NCI-H1092 treated with DMSO at 0.1 percent for 48 hours (cell line): ENCODE data around the gene CHSY1.
"Not testable (repeated sequence)": the region's sequence is repeated elsewhere in the genome, so short reads cannot be mapped to it uniquely, and the experiment has no call there.

Source experiments
- DNase-seq: peaks from one replicate; lab custom pipeline; 2025; lab: John Stamatoyannopoulos, UW

CHSY1 gene

GRCh38 chr15:101244889-101245668 lies 6.8 kb downstream of the CHSY1 start:
- no peak for DNase-seq

DNA sequence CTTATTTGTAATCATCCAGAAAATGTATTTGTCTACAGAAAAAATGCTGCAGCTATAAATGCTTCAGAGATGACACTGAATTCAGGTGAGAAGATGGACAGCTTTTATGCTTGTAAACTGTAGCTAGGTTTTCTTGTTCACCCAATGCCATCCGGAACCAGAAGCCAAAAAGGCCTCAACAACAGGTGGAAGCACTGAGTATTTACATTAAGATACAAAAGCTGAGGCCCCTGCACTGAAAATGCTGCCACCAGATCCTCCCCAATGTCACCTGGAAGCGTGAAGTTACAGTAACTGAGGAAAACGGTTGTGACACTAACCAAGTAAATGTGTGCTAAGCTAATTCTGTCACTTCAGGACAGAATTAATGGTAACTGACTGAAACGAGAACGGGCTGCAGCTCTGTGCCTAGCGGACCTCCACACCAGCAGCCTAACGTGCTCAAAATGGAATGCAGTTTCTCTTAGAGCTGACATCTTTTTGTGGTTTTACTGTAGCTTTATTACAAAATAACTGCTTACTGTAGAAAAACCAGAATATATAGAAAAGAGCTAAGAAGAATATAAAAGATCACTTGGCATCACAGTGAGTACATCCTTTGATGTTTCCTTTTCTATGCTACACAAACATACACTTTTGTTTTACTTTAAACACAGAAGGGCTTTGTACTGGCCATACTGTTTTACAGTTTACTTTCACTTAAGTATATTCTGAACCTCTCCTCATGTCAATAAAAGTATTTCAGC lies 7.6 kb downstream of the CHSY1 start:
- DNase-seq = no peak

DNA sequence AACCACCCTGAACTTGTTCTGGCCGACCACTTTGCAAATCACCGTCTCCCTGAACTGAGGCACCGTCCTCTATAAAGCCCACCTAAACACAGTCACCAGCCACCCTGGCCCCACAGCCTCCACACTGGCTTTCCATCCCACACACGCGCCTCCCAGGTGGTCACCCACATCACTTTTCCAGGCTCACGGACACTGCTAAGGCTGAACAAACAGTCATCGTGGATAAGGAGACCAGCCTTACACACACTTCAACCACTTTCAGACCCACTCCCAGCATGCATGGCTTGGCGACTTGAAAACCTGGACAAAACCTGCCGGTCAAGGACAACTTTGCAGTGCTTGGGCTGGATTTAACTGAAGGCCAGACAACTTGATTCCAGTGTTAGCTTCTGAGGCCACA lies 8.4 kb downstream of the CHSY1 start:
- no peak for DNase-seq

DNA sequence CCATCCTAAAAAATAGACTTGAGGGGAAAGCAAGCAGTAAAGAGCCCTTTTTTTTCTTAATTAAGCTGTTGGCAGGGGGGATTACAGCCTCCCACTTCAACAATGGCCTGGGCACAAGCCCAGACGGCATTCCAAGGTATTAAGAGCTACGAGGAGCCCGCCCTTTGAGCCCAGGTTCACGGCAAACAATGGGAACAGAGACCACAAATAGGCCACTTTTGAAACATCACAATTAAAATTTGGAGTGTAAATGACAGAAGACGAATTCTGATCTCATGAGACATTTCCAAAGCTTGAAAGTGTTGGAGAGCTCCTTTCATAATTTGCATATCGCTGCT lies 8.9 kb downstream of the CHSY1 start:
- no peak for DNase-seq

- no peak for DNase-seq
Measured at GRCh38 chr15:101242160-101242998, 9.5 kb downstream of the CHSY1 start.

GRCh38 chr15:101240358-101240757 lies 11.5 kb downstream of the CHSY1 start:
- DNase-seq = no peak

DNA sequence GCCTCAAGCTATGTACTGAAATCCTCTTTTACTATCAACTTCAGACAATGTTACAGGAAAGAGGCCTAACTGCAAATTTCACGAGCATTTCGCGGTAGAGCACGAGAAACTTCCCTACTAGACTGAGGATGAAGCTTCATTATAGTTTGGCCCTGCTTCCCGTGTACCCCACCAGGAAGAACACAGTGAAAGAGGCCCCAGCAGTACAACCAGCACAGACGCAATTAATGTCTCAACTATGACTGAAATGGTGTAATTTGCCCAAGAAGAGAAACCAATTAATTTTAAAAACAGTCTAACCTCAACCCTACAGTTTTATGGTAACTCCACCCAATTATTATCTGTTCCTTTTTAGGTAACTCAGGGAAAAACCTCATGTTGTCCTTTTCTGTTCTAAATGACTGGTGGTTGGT lies 12.1 kb downstream of the CHSY1 start:
- no peak for DNase-seq

- DNase-seq = no peak
Measured at GRCh38 chr15:101237251-101237650, 14.6 kb downstream of the CHSY1 start.

- no peak for DNase-seq
Measured at GRCh38 chr15:101233651-101234280, 18.1 kb downstream of the CHSY1 start.

GRCh38 chr15:101232677-101233076 lies 19.2 kb downstream of the CHSY1 start:
- DNase-seq = no peak

GRCh38 chr15:101228313-101228712 lies 23.5 kb downstream of the CHSY1 start:
- no peak for DNase-seq

DNA sequence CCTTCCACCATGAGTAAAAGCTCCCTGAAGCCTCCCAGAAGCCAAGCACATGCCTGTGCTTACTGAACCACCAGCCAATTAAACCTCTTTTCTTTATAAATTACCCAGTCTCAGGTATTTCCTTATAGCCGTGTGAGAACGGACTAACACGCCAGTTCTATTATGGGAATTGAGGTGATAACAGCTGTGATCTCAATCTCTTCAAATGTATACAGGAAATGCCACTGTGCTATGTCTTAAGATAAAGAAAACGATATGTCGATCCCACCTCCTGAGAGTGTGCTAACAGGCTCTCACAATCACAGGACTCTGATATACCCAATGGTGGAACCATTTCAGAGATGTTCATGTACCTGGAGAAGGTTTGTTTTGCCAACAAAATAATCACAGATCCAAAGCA lies 26.2 kb downstream of the CHSY1 start:
- no peak for DNase-seq

DNA sequence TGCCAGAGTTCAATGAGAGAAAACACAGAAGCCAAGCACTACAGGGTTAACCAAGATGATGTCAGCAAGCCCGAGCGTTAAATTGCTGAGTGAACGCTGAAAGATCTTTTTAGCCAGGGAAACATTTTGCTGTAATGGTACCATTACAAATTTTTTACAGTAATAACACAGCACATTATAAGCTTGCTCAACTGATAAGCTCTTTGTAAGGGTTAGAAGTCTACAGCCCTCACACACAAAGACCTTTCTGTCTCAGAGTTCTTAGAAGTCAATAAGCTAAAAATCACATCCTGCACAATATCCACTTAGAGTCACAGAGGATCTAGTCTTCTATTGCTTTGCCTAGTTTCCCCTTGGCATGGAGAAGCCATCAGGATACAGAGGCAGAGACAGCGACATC lies 29.9 kb downstream of the CHSY1 start:
- no peak for DNase-seq

DNA sequence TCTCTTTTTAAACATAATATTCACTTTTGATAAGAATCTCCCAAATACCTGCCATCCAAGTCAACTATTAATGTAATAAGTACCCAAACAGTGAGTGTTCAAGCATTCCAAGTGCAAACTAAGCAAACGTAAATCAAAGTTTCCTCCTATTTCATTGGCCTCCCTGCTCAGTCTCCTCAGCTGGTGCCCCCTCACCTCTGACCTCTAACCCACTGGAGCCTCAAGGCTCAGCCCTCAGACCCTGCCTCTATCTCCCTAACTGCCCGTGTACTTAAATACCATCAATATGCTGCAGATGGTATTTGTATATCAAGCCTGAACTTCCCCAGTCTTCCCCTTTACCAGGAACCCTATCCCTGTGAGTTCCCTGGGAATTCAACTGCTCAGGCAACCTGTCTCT lies 31.8 kb downstream of the CHSY1 start:
- no peak for DNase-seq

DNA sequence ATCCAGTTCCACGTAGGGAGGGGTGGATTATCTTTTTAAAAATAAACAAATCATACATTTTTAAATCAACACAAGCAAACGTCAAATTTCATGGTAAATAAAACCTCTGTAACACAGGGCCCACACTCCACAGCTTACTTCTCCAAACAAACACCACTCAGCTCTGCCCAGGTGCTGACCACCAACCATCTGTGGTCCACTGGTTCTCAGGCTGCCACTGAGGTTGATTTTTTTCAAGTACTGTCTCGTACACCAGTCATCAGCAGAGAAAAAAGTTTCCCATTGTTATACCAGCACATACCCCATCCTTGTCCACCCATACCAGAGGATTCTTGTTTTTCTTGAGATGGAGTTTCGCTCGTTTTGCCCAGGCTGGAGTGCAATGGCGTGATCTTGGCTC lies 32.4 kb downstream of the CHSY1 start:
- no peak for DNase-seq

- no peak for DNase-seq
Measured at GRCh38 chr15:101217446-101217845, 34.4 kb downstream of the CHSY1 start.

GRCh38 chr15:101216100-101216499 lies 35.7 kb downstream of the CHSY1 start:
- DNase-seq = no peak

DNA sequence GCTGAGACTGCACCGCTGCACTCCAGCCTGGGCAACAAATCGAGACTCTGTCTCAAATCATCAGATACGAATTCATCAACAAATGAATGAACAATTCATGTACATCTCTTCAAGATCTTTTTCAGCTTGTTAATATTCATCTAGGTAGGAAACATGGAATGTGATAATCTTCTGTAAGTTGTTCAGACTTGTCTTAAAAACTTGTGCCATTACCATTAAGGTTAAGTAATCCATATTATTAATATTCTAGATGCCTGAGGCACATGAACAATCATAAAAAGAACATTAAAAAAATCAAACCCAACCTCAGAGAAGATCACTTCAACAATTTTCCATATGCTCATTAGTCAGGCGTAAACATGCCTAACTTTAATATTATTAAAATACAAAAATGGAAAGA lies 36.2 kb downstream of the CHSY1 start:
- no peak for DNase-seq

DNA sequence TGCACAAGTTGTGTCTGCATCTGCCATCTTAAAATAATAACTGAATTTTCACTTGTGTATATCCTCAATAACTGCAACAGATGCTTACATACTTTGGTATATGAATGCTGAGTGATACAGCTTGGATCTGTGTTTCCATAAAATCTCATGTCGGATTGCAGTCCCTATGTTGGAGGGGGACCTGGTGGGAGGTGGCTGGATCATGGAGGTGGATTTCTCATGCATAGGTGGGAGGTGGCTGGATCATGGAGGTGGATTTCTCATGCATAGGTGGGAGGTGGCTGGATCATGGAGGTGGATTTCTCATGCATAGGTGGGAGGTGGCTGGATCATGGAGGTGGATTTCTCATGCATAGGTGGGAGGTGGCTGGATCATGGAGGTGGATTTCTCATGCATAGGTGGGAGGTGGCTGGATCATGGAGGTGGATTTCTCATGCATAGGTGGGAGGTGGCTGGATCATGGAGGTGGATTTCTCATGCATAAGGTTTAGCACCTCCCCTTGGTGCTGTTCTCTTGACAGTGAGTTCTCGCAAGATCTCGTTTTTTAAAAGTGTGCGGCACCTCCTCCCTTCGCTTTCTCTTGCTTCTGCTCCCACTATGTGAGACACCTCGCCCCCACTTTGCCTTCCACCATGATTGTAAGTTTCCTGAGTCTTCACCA lies 37.3 kb downstream of the CHSY1 start:
- DNase-seq = not testable (repeated sequence)

DNA sequence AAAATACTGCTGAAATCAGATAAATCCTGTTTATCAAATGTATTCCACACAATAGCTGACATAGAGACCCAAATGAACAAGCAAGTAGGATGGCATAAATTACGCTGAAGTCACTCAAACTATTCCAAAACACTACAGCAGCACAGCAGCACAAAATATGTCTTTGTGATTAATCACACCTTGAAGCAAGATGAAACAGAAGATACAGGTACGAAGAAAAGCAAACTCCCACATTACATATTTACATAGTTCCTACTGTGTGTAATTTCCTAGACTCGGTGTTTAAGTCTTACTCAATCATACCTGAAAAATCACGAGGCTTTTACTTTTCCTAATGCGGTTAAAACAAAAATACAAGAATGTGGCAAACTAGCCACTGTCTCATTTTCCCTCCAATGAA lies 38.3 kb downstream of the CHSY1 start:
- no peak for DNase-seq

GRCh38 chr15:101213147-101213546 lies 38.7 kb downstream of the CHSY1 start:
- DNase-seq = no peak

- no peak for DNase-seq
Measured at GRCh38 chr15:101211897-101212296, 40.0 kb downstream of the CHSY1 start.
